B cell (primary cell): ENCODE measurements around the gene VWA1. TPM values are rescaled to one million over a fixed set of nuclear protein-coding genes. Genes with fewer than 3 reads are reported as not detected.
"Not testable (repeated sequence)": the region's sequence is repeated elsewhere in the genome, so short reads cannot be mapped to it uniquely, and the experiment has no call there.

ENCODE experiments used
- ATAC-seq: fragments of 200-7000 bp; cut with Tn5 transposase; one replicate; pipeline ENCODE4 v1.10.0; 2021; ENCODE audit warnings: low read depth, mild to moderate bottlenecking, moderate number of reproducible peaks, moderate library complexity
- CTCF ChIA-PET: fragments of 350-600 bp; sonication (Branson Sonifier 250); formaldehyde crosslinking; loops from one replicate; lab custom pipeline; 2021; ENCODE audit warnings: antibody characterized with exemption, inconsistent platforms; lab: Charles Lee
- POLR2A ChIA-PET: fragments of 350-600 bp; sonication (Branson Sonifier 250); formaldehyde crosslinking; loops from one replicate; lab custom pipeline; 2021; ENCODE audit warnings: antibody characterized with exemption; lab: Charles Lee
- DNase-seq: peaks from one replicate; pipeline ENCODE4 v3.0.0; 2013
- H2AFZ ChIP-seq: 2 replicates; pipeline ENCODE4 v1.6.1; 2012; ENCODE audit warnings: mild to moderate bottlenecking, low read depth, low read length; ENCODE audit not compliant: insufficient read depth, poor library complexity, severe bottlenecking
- H3K27ac ChIP-seq, 2 donors: 1 replicate in 1 of 2; 2 replicates in 1 of 2; pipeline ENCODE4 v1.5.1; 2012 to 2013; ENCODE audit warnings: low read length in 2 of 2, mild to moderate bottlenecking in 2 of 2, moderate library complexity in 1 of 2
- H3K27me3 ChIP-seq, 4 experiments: fragments of 200-600 bp in 1 of 4; sonication (generic) in 1 of 4; replicated peaks in 1 of 4; 1 replicate in 2 of 4; 2 replicates in 2 of 4; pipeline versions ENCODE4 v1.6.1 to v1.7.0; 2013 to 2016; ENCODE audit warnings: low read length in 3 of 4, mild to moderate bottlenecking in 2 of 4, mixed read lengths in 1 of 4, moderate library complexity in 1 of 4; ENCODE audit not compliant: insufficient read depth in 4 of 4, control insufficient read depth in 3 of 4; ENCODE audit errors: control extremely low read depth in 1 of 4
- H3K36me3 ChIP-seq, 2 experiments: replicated peaks in 1 of 2; 1 replicate in 1 of 2; 2 replicates in 1 of 2; pipeline versions ENCODE4 v1.6.1 to v1.7.1; 2013; ENCODE audit warnings: low read length in 1 of 2; ENCODE audit not compliant: insufficient read depth in 2 of 2, control insufficient read depth in 1 of 2; ENCODE audit errors: control extremely low read depth in 1 of 2, extremely low read depth in 1 of 2
- H3K4me1 ChIP-seq, 2 donors: fragments of 200-600 bp in 1 of 2; sonication (generic) in 1 of 2; 1 replicate in 1 of 2; 2 replicates in 1 of 2; pipeline versions ENCODE4 v1.5.1 to v1.6.1; 2013 to 2017; ENCODE audit warnings: low read length in 2 of 2; ENCODE audit not compliant: control insufficient read depth in 2 of 2, insufficient read depth in 2 of 2
- H3K4me2 ChIP-seq: replicated peaks from 2 replicates; pipeline ENCODE3; 2012; ENCODE audit warnings: mild to moderate bottlenecking, low read depth, low read length; ENCODE audit not compliant: poor library complexity, severe bottlenecking
- H3K4me3 ChIP-seq, 5 experiments: fragments of 200-600 bp in 1 of 5; sonication (generic) in 1 of 5; 1 replicate in 3 of 5; 2 replicates in 2 of 5; pipeline versions ENCODE4 v1.5.1 to v1.7.0; 2011 to 2016; ENCODE audit warnings: low read length in 4 of 5, mild to moderate bottlenecking in 4 of 5, low read depth in 2 of 5, control low read depth in 1 of 5, moderate library complexity in 1 of 5; ENCODE audit not compliant: insufficient read depth in 1 of 5; ENCODE audit errors: control extremely low read depth in 1 of 5, extremely low read depth in 1 of 5
- H3K79me2 ChIP-seq: fragments of 200-600 bp; sonication (generic); one replicate; pipeline ENCODE4 v1.6.0; 2016; ENCODE audit warnings: low read length; ENCODE audit not compliant: control insufficient read depth, insufficient read depth
- H3K9ac ChIP-seq: fragments of 200-600 bp; sonication (generic); 2 replicates; pipeline ENCODE4 v1.6.1; 2017; ENCODE audit warnings: mild to moderate bottlenecking, low read length, moderate library complexity
- H3K9me3 ChIP-seq, 3 donors: one replicate each; pipeline versions ENCODE4 v1.6.1 to v1.7.1; 2013; ENCODE audit warnings: low read length in 2 of 3; ENCODE audit not compliant: control insufficient read depth in 2 of 3, insufficient read depth in 1 of 3; ENCODE audit errors: control extremely low read depth in 1 of 3
- H4K20me1 ChIP-seq: 2 replicates; pipeline ENCODE4 v1.6.0; 2012; ENCODE audit warnings: mild to moderate bottlenecking, low read length; ENCODE audit not compliant: insufficient read depth, control insufficient read depth, poor library complexity, severe bottlenecking
- H3K27ac Mint-ChIP-seq: one replicate; pipeline ENCODE4 v1.8.0; 2021; ENCODE audit warnings: mixed read lengths
- H3K27me3 Mint-ChIP-seq: one replicate; pipeline ENCODE4 v1.8.0; 2021; ENCODE audit warnings: mixed read lengths
- H3K4me1 Mint-ChIP-seq: one replicate; pipeline ENCODE4 v1.8.0; 2021; ENCODE audit warnings: mixed read lengths
- H3K4me3 Mint-ChIP-seq: one replicate; pipeline ENCODE4 v1.8.0; 2021; ENCODE audit warnings: mixed read lengths
- H3K9me3 Mint-ChIP-seq: one replicate; pipeline ENCODE4 v1.8.0; 2022; ENCODE audit warnings: mixed read lengths; ENCODE audit not compliant: insufficient read depth
- EZH2 ChIP-seq: IDR thresholded peaks from 2 replicates; pipeline ENCODE4 v1.6.1; 2012; ENCODE audit warnings: borderline replicate concordance, low read depth, mild to moderate bottlenecking, moderate library complexity, low read length; ENCODE audit not compliant: insufficient read depth, poor library complexity, severe bottlenecking
- WGBS: methylation state at CpG from one replicate; pipeline ENCODE4 v1.1.5; 2013; ENCODE audit warnings: missing lambda C conversion rate; ENCODE audit not compliant: insufficient coverage; 5-methylcytosine and 5-hydroxymethylcytosine counted together
- intact Hi-C: fragments of 100-400 bp; cut with micrococcal nuclease; formaldehyde crosslinking; loops from one replicate; pipeline ENCODE4 v1.10.0; 2022
- polyA plus RNA-seq: library from polyadenylated mRNA; depleted of rRNA; stranded (reverse); fragments of >200 nt; gene quantifications from 2 replicates; pipeline ENCODE4 v1.2.3, GENCODE V29; 2012
- total RNA-seq, 2 donors: library from RNA; stranded (reverse); fragments of 120-200 nt in 1 of 2; gene quantifications; 1 replicate in 1 of 2; 2 replicates in 1 of 2; pipeline versions ENCODE4 v1.2.3 to v1.2.4, GENCODE V29; 2013 to 2022
- TF ChIP-seq, protein P1 (sequence below): fragments of 200-600 bp; IDR thresholded peaks from one replicate; pipeline ENCODE4 v1.8.0; 2022; ENCODE audit warnings: antibody characterized with exemption, mild to moderate bottlenecking

Gene VWA1
- total and polyA plus RNA-seq, 2 donors (not counting 1 experiment from before 2014, with no cell fraction given) = 0.09 TPM; not detected in 1

DNA sequence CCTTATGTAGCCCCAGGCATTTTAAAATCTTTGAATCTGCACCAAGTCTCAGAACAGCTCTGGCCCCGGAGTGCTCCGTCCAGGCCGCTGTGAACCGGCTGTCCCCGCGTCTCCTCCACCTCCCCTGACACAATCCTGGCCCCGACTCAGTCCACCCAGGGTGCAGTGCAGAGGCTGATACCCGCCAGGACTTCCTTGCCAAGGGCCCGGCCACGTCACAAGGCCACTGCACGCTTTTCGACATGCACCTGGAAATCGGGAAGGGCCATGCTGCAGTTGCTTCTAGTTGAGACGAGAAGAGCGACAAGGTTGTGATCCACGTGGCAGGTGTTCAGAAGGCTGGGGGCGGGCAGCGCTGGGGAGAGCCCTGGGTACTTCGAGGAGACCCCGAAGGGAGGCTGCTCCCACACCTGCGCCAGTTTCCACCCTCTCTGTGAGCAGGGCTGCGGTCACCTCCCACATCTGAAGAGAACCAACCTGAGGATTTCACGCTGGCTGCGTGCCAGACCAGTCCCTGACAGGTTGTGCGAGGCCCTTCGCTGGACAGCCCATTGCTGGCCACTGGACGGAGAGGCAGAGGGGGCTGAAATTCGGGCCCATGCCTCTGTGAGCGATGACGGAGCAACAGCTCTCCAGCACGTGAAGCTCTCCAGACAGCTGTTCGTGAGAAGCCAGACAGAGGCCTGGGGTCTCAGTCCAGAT is 6.7 kb downstream of the VWA1 start:
- intact Hi-C loops = no loop called here

GRCh38 chr1:1446631-1447030 is 11.1 kb downstream of the VWA1 start:
- CTCF ChIA-PET, H3K9ac ChIP-seq, H3K27ac Mint-ChIP-seq, POLR2A ChIA-PET, H4K20me1 ChIP-seq, ATAC-seq, H3K9me3 Mint-ChIP-seq, H3K27me3 Mint-ChIP-seq, H3K79me2 ChIP-seq, H3K4me3 ChIP-seq, H3K36me3 ChIP-seq, DNase-seq, H3K27ac ChIP-seq, H3K27me3 ChIP-seq, H3K4me3 Mint-ChIP-seq, H3K4me2 ChIP-seq, intact Hi-C loops, H2AFZ ChIP-seq, H3K9me3 ChIP-seq, H3K4me1 ChIP-seq, H3K4me1 Mint-ChIP-seq: not testable (repeated sequence)
- WGBS = 96% methylated on average over 7 of the region's 19 CpGs

More for the DNA sequence above, 6.7 kb downstream of the VWA1 start:
- TF ChIP-seq EZH2 = no peak
- TF ChIP-seq, protein P1, sequence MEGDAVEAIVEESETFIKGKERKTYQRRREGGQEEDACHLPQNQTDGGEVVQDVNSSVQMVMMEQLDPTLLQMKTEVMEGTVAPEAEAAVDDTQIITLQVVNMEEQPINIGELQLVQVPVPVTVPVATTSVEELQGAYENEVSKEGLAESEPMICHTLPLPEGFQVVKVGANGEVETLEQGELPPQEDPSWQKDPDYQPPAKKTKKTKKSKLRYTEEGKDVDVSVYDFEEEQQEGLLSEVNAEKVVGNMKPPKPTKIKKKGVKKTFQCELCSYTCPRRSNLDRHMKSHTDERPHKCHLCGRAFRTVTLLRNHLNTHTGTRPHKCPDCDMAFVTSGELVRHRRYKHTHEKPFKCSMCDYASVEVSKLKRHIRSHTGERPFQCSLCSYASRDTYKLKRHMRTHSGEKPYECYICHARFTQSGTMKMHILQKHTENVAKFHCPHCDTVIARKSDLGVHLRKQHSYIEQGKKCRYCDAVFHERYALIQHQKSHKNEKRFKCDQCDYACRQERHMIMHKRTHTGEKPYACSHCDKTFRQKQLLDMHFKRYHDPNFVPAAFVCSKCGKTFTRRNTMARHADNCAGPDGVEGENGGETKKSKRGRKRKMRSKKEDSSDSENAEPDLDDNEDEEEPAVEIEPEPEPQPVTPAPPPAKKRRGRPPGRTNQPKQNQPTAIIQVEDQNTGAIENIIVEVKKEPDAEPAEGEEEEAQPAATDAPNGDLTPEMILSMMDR = no peak
- CTCF ChIA-PET = interaction anchor here (1.1 to 2.5 kb wide), 2 partner anchors 13 to 63 kb away, joined by 3 to 9 read pairs; no protein-coding TSS in a partner anchor
- H3K27me3 Mint-ChIP-seq = peaks cover 15% of the 10 kb centered on the region
- Histone ChIP-seq H3K9ac (no peak overlapping the region), H2AFZ (no peak overlapping the region), H3K36me3 (no peaks in the 10 kb centered on the region), H3K27ac (no peak overlapping the region), H4K20me1 (no peaks in the 10 kb centered on the region), H3K27me3 (peaks cover 0 to 24% (median 6%) of the 10 kb centered on the region in 4 experiments), H3K4me3 (no peak overlapping the region), H3K4me1 (peaks cover under 1 to 9% of the 10 kb centered on the region in 2 donors), H3K9me3 (no peaks in the 10 kb centered on the region), H3K4me2 (no peak overlapping the region), H3K79me2 (no peaks in the 10 kb centered on the region)
- H3K27ac Mint-ChIP-seq = no peak overlapping the region
- ATAC-seq (no peak), DNase-seq (peak; percentile 8)
- peaks cover 3% of the 10 kb centered on the region for H3K4me1 Mint-ChIP-seq
- POLR2A ChIA-PET = no interaction called here
- WGBS = 97% methylated on average over 32 of the region's 32 CpGs
- H3K4me3 Mint-ChIP-seq = no peak overlapping the region
- H3K9me3 Mint-ChIP-seq = no peaks in the 10 kb centered on the region
